HG02852 (cell line): ENCODE measurements around the gene RIBC1.
"Not testable (repeated sequence)": the region's sequence is repeated elsewhere in the genome, so short reads cannot be mapped to it uniquely, and the experiment has no call there.

Source experiments
- ATAC-seq: cut with Tn5 transposase; IDR thresholded peaks from one replicate; pipeline ENCODE4 v1.9.1; 2021; ENCODE audit warnings: mild to moderate bottlenecking, moderate library complexity; ENCODE audit not compliant: unreplicated experiment

The RIBC1 gene

GRCh38 chrX:53433651-53434639 lies 11.3 kb downstream of the RIBC1 start, which contains the start of gene HSD17B10:
TSS of gene HSD17B10 (minus strand) at chrX:53434370. CDS start at chrX:53434345, 25 bp downstream.
- ATAC-seq: peak; percentile 90

- peak; percentile 82 for ATAC-seq
These were observed 13.3 kb downstream of the RIBC1 start for GRCh38 chrX:53435997-53436396.

GRCh38 chrX:53437206-53437605 lies 14.5 kb downstream of the RIBC1 start:
- ATAC-seq: no peak

GRCh38 chrX:53438174-53438831 lies 15.6 kb downstream of the RIBC1 start:
- no peak for ATAC-seq

GRCh38 chrX:53438832-53439230 lies 16.2 kb downstream of the RIBC1 start:
- ATAC-seq: no peak

GRCh38 chrX:53440101-53440500 lies 17.4 kb downstream of the RIBC1 start:
- no peak for ATAC-seq

- ATAC-seq: no peak
These were observed 18.2 kb downstream of the RIBC1 start for GRCh38 chrX:53440621-53441517.

GRCh38 chrX:53441531-53442321 lies 19.1 kb downstream of the RIBC1 start:
- peak; percentile 72 for ATAC-seq

GRCh38 chrX:53442322-53442631 lies 19.6 kb downstream of the RIBC1 start:
- no peak for ATAC-seq

GRCh38 chrX:53445977-53446376 lies 23.3 kb downstream of the RIBC1 start:
- no peak for ATAC-seq

GRCh38 chrX:53447441-53447840 lies 24.8 kb downstream of the RIBC1 start:
- no peak for ATAC-seq

GRCh38 chrX:53449632-53450031 lies 27.0 kb downstream of the RIBC1 start:
- no peak for ATAC-seq

GRCh38 chrX:53452812-53453211 lies 30.1 kb downstream of the RIBC1 start:
- ATAC-seq: no peak

GRCh38 chrX:53456254-53456653 lies 33.6 kb downstream of the RIBC1 start:
- no peak for ATAC-seq

GRCh38 chrX:53458082-53458481 lies 35.4 kb downstream of the RIBC1 start:
- ATAC-seq: no peak

- not testable (repeated sequence) for ATAC-seq
These were observed 46.0 kb downstream of the RIBC1 start for GRCh38 chrX:53468659-53469058.

- ATAC-seq: no peak
These were observed 48.7 kb downstream of the RIBC1 start for GRCh38 chrX:53471346-53471745.

GRCh38 chrX:53474707-53475106 lies 52.0 kb downstream of the RIBC1 start:
- ATAC-seq: no peak

GRCh38 chrX:53476371-53476770 lies 53.7 kb downstream of the RIBC1 start:
- ATAC-seq: no peak

GRCh38 chrX:53479301-53479700 lies 56.6 kb downstream of the RIBC1 start:
- no peak for ATAC-seq
